HAP-1 (cell line): ENCODE data around the gene TMEM82.

ENCODE experiments used
- DNase-seq, 2 experiments: peaks; one replicate each; pipeline ENCODE4 v3.0.0-alpha.2; 2016 to 2020; ENCODE audit warnings: low spot score in 2 of 2
- H3K27me3 ChIP-seq: fragments of 250-450 bp; sonication (Bioruptor Pico); 2 replicates; pipeline ENCODE4 v1.5.1; 2020; ENCODE audit warnings: low read depth, mild to moderate bottlenecking, moderate library complexity
- H3K36me3 ChIP-seq: fragments of 250-450 bp; sonication (Bioruptor Pico); replicated peaks from 2 replicates; pipeline ENCODE4 v1.5.1; 2020; ENCODE audit warnings: mild to moderate bottlenecking
- H3K4me1 ChIP-seq: fragments of 250-450 bp; sonication (Bioruptor Pico); 2 replicates; pipeline ENCODE4 v1.5.1; 2020; ENCODE audit warnings: mild to moderate bottlenecking
- H3K4me3 ChIP-seq: fragments of 250-450 bp; sonication (Bioruptor Pico); 2 replicates; pipeline ENCODE4 v1.5.1; 2020; ENCODE audit warnings: mild to moderate bottlenecking, moderate library complexity
- H3K9me3 ChIP-seq: fragments of 250-450 bp; sonication (Bioruptor Pico); 2 replicates; pipeline ENCODE4 v1.5.1; 2020; ENCODE audit warnings: mild to moderate bottlenecking, moderate library complexity
- in situ Hi-C: fragments of 300-500 bp; cut with MboI; formaldehyde crosslinking; loops from 3 replicates; pipeline ENCODE4 v1.14.3; 2020; ENCODE audit warnings: low sequenced_read_pairs, inconsistent platforms, mixed read lengths

TMEM82 gene

GRCh38 chr1:15758953-15759661 is 16.8 kb downstream of the TMEM82 start:
- peak in 1 of 2 experiments; percentile 48 for DNase-seq
- H3K4me3 ChIP-seq = peak overlapping the region; percentile 57
- in situ Hi-C loops = no loop called here
- no peaks in the 10 kb centered on the region for H3K36me3 ChIP-seq
- no peaks in the 10 kb centered on the region for H3K9me3 ChIP-seq
- H3K4me1 ChIP-seq = peaks cover 30% of the 10 kb centered on the region
- H3K27me3 ChIP-seq = no peaks in the 10 kb centered on the region

- Histone ChIP-seq H3K4me1 (peaks cover 28% of the 10 kb centered on the region), H3K27me3 (no peaks in the 10 kb centered on the region), H3K36me3 (peaks cover 10% of the 10 kb centered on the region), H3K9me3 (no peaks in the 10 kb centered on the region), H3K4me3 (no peak overlapping the region; the same call in 1 of the 2 replicates)
- DNase-seq = peak in 1 of 2 experiments; percentile 58
- in situ Hi-C loops = no loop called here
These were observed 18.4 kb downstream of the TMEM82 start for GRCh38 chr1:15760520-15761211.

GRCh38 chr1:15761366-15762128 is 19.2 kb downstream of the TMEM82 start:
- Histone ChIP-seq H3K36me3 (peaks cover 12% of the 10 kb centered on the region), H3K4me1 (peaks cover 21% of the 10 kb centered on the region), H3K27me3 (no peaks in the 10 kb centered on the region), H3K4me3 (no peak overlapping the region), H3K9me3 (no peaks in the 10 kb centered on the region)
- in situ Hi-C loops = no loop called here
- DNase-seq = no peak

GRCh38 chr1:15762546-15762945 is 20.2 kb downstream of the TMEM82 start:
- in situ Hi-C loops = no loop called here
- no peaks in the 10 kb centered on the region for H3K27me3 ChIP-seq

GRCh38 chr1:15764269-15764764 is 22.0 kb downstream of the TMEM82 start:
- in situ Hi-C loops = no loop called here
- DNase-seq = no peak
- no peaks in the 10 kb centered on the region for H3K9me3 ChIP-seq
- H3K4me3 ChIP-seq = no peak overlapping the region
- no peaks in the 10 kb centered on the region for H3K27me3 ChIP-seq
- H3K4me1 ChIP-seq = peaks cover 11% of the 10 kb centered on the region
- peaks cover 12% of the 10 kb centered on the region for H3K36me3 ChIP-seq

More at GRCh38 chr1:15762546-15762945, 20.2 kb downstream of the TMEM82 start:
- H3K4me1 ChIP-seq = peaks cover 18% of the 10 kb centered on the region
- no peak overlapping the region for H3K4me3 ChIP-seq
- H3K36me3 ChIP-seq = peaks cover 12% of the 10 kb centered on the region
- DNase-seq = peak in 1 of 2 experiments; percentile 28
- H3K9me3 ChIP-seq = no peaks in the 10 kb centered on the region

GRCh38 chr1:15764890-15765289 is 22.6 kb downstream of the TMEM82 start:
- H3K4me3 ChIP-seq = no peak overlapping the region
- in situ Hi-C loops = no loop called here
- H3K27me3 ChIP-seq = no peaks in the 10 kb centered on the region
- H3K36me3 ChIP-seq = peaks cover 14% of the 10 kb centered on the region
- peaks cover 7% of the 10 kb centered on the region for H3K4me1 ChIP-seq
- H3K9me3 ChIP-seq = no peaks in the 10 kb centered on the region
- DNase-seq = no peak

- DNase-seq = no peak
- in situ Hi-C loops = no loop called here
- Histone ChIP-seq H3K4me1 (peaks cover 1% of the 10 kb centered on the region; the same call in 1 of the 2 replicates), H3K27me3 (no peaks in the 10 kb centered on the region), H3K36me3 (peaks cover 21% of the 10 kb centered on the region), H3K4me3 (no peak overlapping the region), H3K9me3 (no peaks in the 10 kb centered on the region)
These were observed 23.3 kb downstream of the TMEM82 start for GRCh38 chr1:15765495-15766194.

GRCh38 chr1:15767941-15768340 is 25.6 kb downstream of the TMEM82 start:
- Histone ChIP-seq H3K4me1 (no peaks in the 10 kb centered on the region), H3K4me3 (no peak overlapping the region), H3K36me3 (peaks cover 35% of the 10 kb centered on the region), H3K9me3 (no peaks in the 10 kb centered on the region), H3K27me3 (no peaks in the 10 kb centered on the region)
- no peak for DNase-seq
- in situ Hi-C loops = no loop called here

GRCh38 chr1:15768388-15768787 is 26.1 kb downstream of the TMEM82 start:
- Histone ChIP-seq H3K9me3 (no peaks in the 10 kb centered on the region), H3K4me1 (no peaks in the 10 kb centered on the region), H3K36me3 (peaks cover 35% of the 10 kb centered on the region), H3K27me3 (no peaks in the 10 kb centered on the region), H3K4me3 (no peak overlapping the region)
- DNase-seq = no peak
- in situ Hi-C loops = no loop called here

GRCh38 chr1:15770313-15770962 is 28.1 kb downstream of the TMEM82 start:
- H3K36me3 ChIP-seq = peaks cover 32% of the 10 kb centered on the region
- H3K27me3 ChIP-seq = no peaks in the 10 kb centered on the region
- H3K4me1 ChIP-seq = no peaks in the 10 kb centered on the region
- H3K4me3 ChIP-seq = no peak overlapping the region
- no peaks in the 10 kb centered on the region for H3K9me3 ChIP-seq
- no peak for DNase-seq
- in situ Hi-C loops = no loop called here

- Histone ChIP-seq H3K27me3 (no peaks in the 10 kb centered on the region), H3K4me3 (no peak overlapping the region), H3K4me1 (no peaks in the 10 kb centered on the region), H3K36me3 (peaks cover 30% of the 10 kb centered on the region), H3K9me3 (no peaks in the 10 kb centered on the region)
- in situ Hi-C loops = no loop called here
- DNase-seq = no peak
These were observed 29.7 kb downstream of the TMEM82 start for GRCh38 chr1:15771836-15772515.

GRCh38 chr1:15775706-15776105 is 33.4 kb downstream of the TMEM82 start:
- no peaks in the 10 kb centered on the region for H3K27me3 ChIP-seq
- H3K4me3 ChIP-seq = no peak overlapping the region
- H3K4me1 ChIP-seq = no peaks in the 10 kb centered on the region
- H3K36me3 ChIP-seq = peaks cover 23% of the 10 kb centered on the region
- in situ Hi-C loops = no loop called here
- no peak for DNase-seq
- no peaks in the 10 kb centered on the region for H3K9me3 ChIP-seq
